ENCODE results near the gene LRRC18. TPM values are rescaled to one million over a fixed set of nuclear protein-coding genes. Genes with fewer than 3 reads are reported as not detected.

The LRRC18 gene
- total RNA-seq, 1 experiment from 2014 or later = not detected

- no peaks in the 10 kb centered on the region for H3K27me3 ChIP-seq (ENCODE audit: control insufficient read depth, insufficient read depth, low read length)
- H3K36me3 ChIP-seq (replicated peaks; ENCODE audit: control insufficient read depth, insufficient read depth, low read length) = no peaks in the 10 kb centered on the region
- DNase-seq = no peak
- H3K4me3 ChIP-seq (ENCODE audit: insufficient read depth, low read depth, low read length) = no peak overlapping the region
Observed at GRCh38 chr10:48890888-48891850, 48.5 kb downstream of the LRRC18 start.

- no peak overlapping the region for H3K4me3 ChIP-seq (ENCODE audit: insufficient read depth, low read depth, low read length)
- H3K36me3 ChIP-seq (replicated peaks; ENCODE audit: control insufficient read depth, insufficient read depth, low read length) = no peaks in the 10 kb centered on the region
- no peaks in the 10 kb centered on the region for H3K27me3 ChIP-seq (ENCODE audit: control insufficient read depth, insufficient read depth, low read length)
- DNase-seq = no peak
Observed at GRCh38 chr10:48887982-48888381, 51.7 kb downstream of the LRRC18 start.

GRCh38 chr10:48885376-48885775 lies 54.3 kb downstream of the LRRC18 start:
- DNase-seq = peak; percentile 69
- H3K36me3 ChIP-seq (replicated peaks; ENCODE audit: control insufficient read depth, insufficient read depth, low read length) = no peaks in the 10 kb centered on the region
- no peak overlapping the region for H3K4me3 ChIP-seq (ENCODE audit: insufficient read depth, low read depth, low read length)
- no peaks in the 10 kb centered on the region for H3K27me3 ChIP-seq (ENCODE audit: control insufficient read depth, insufficient read depth, low read length)

- Histone ChIP-seq H3K4me3 (ENCODE audit: insufficient read depth, low read depth, low read length) (no peak overlapping the region), H3K36me3 (replicated peaks; ENCODE audit: control insufficient read depth, insufficient read depth, low read length) (no peaks in the 10 kb centered on the region), H3K27me3 (ENCODE audit: control insufficient read depth, insufficient read depth, low read length) (no peaks in the 10 kb centered on the region)
- no peak for DNase-seq
Observed at GRCh38 chr10:48884179-48885045, 55.2 kb downstream of the LRRC18 start.

- Histone ChIP-seq H3K27me3 (ENCODE audit: control insufficient read depth, insufficient read depth, low read length) (no peaks in the 10 kb centered on the region), H3K36me3 (replicated peaks; ENCODE audit: control insufficient read depth, insufficient read depth, low read length) (no peaks in the 10 kb centered on the region), H3K4me3 (ENCODE audit: insufficient read depth, low read depth, low read length) (no peak overlapping the region)
- no peak for DNase-seq
Observed at GRCh38 chr10:48883701-48884100, 55.9 kb downstream of the LRRC18 start.

GRCh38 chr10:48882881-48883280 lies 56.8 kb downstream of the LRRC18 start:
- no peaks in the 10 kb centered on the region for H3K27me3 ChIP-seq (ENCODE audit: control insufficient read depth, insufficient read depth, low read length)
- no peaks in the 10 kb centered on the region for H3K36me3 ChIP-seq (replicated peaks; ENCODE audit: control insufficient read depth, insufficient read depth, low read length)
- H3K4me3 ChIP-seq (ENCODE audit: insufficient read depth, low read depth, low read length) = no peak overlapping the region
- DNase-seq = no peak

GRCh38 chr10:48881937-48882336 lies 57.7 kb downstream of the LRRC18 start:
- H3K27me3 ChIP-seq (ENCODE audit: control insufficient read depth, insufficient read depth, low read length) = no peaks in the 10 kb centered on the region
- no peak overlapping the region for H3K4me3 ChIP-seq (ENCODE audit: insufficient read depth, low read depth, low read length)
- peak; percentile 17 for DNase-seq
- H3K36me3 ChIP-seq (replicated peaks; ENCODE audit: control insufficient read depth, insufficient read depth, low read length) = no peaks in the 10 kb centered on the region

DNA sequence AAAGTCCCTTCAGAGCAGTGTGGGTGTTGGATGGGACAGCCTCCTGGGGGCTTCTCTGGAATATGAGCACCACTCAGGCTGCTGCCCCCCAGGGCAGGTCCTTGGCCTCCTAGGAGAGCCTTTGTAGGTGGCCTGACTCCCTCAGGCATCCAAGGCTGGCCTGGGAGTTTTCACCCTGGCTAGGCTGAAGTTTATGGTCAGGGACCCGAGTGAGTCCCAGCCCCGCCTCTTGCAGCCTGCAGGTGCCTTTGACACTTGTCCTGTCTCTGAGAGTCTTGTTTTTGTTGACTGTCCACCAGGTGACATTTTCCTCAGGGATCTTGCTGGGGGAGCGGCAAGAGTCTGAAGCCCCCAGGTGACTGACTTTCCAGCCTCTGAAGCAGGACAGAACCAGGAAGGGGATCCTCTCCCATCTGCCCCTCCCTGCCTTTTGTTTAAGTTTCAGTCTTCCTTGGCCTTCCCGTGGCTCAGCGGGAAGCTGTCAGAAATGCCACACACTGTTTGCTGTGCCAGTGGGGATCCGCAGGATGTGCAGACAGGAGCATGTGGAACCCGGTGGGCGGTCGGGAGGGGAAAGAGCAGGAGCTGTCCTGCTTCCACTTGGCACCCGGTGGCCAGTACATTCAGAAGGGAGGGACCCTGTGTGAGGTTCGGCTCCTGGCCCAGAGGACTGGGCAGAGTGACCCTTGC lies 59.5 kb downstream of the LRRC18 start:
- Histone ChIP-seq H3K36me3 (replicated peaks; ENCODE audit: control insufficient read depth, insufficient read depth, low read length) (no peaks in the 10 kb centered on the region), H3K4me3 (ENCODE audit: insufficient read depth, low read depth, low read length) (no peak overlapping the region), H3K27me3 (ENCODE audit: control insufficient read depth, insufficient read depth, low read length) (no peaks in the 10 kb centered on the region)
- DNase-seq = peak; percentile 69

DNA sequence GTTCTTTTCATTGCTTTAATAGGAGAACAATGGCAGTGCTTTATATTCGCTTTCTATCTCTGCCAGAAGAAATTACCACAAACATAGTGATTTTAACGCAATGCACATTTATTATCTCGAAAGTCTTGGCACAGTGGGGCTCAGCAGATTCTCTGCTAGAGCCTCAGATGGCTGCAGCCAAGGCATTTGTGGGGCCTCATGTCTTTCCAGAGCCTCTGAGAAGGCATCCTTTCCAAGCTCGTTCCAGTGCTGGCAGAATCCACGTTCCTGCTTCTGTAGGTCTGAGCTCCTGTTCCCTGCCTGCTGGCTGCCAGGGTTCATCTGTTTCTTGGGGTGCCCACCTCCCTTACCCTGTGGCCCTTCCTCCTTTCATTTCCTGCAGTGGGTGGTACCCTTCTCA lies 60.2 kb downstream of the LRRC18 start:
- Histone ChIP-seq H3K27me3 (ENCODE audit: control insufficient read depth, insufficient read depth, low read length) (no peaks in the 10 kb centered on the region), H3K36me3 (replicated peaks; ENCODE audit: control insufficient read depth, insufficient read depth, low read length) (no peaks in the 10 kb centered on the region)
- no peak for DNase-seq

GRCh38 chr10:48878091-48878490 lies 61.5 kb downstream of the LRRC18 start:
- Histone ChIP-seq H3K27me3 (ENCODE audit: control insufficient read depth, insufficient read depth, low read length) (no peaks in the 10 kb centered on the region), H3K36me3 (replicated peaks; ENCODE audit: control insufficient read depth, insufficient read depth, low read length) (no peaks in the 10 kb centered on the region), H3K4me3 (ENCODE audit: insufficient read depth, low read depth, low read length) (no peak overlapping the region)
- no peak for DNase-seq

More for the DNA sequence above, 60.2 kb downstream of the LRRC18 start:
- H3K4me3 ChIP-seq (ENCODE audit: insufficient read depth, low read depth, low read length) = no peak overlapping the region

- H3K27me3 ChIP-seq (ENCODE audit: control insufficient read depth, insufficient read depth, low read length) = no peaks in the 10 kb centered on the region
- no peak for DNase-seq
- H3K36me3 ChIP-seq (replicated peaks; ENCODE audit: control insufficient read depth, insufficient read depth, low read length) = no peaks in the 10 kb centered on the region
- H3K4me3 ChIP-seq (ENCODE audit: insufficient read depth, low read depth, low read length) = no peak overlapping the region
Observed at GRCh38 chr10:48872234-48872633, 67.4 kb downstream of the LRRC18 start.

Other genes starting within 250 kb of the LRRC18 start
- 0.31 and 0.44 TPM in 2 replicates for gene VSTM4, start 175.7 kb upstream of the LRRC18 start, total RNA-seq (2014; rRNA removed; shearing (Covaris generic))
- gene FAM170B, start 194.2 kb upstream of the LRRC18 start, total RNA-seq (2014; rRNA removed; shearing (Covaris generic)) = not detected in 2 replicates
- gene TMEM273, start 248.6 kb upstream of the LRRC18 start, total RNA-seq (2014; rRNA removed; shearing (Covaris generic)) = not detected in 2 replicates